Loucy (cell line): ENCODE data around the gene NFIX.

Experiments
- CTCF ChIP-seq: fragments of 200-600 bp; sonication (generic); conservative IDR thresholded peaks from 2 replicates; pipeline ENCODE4 v1.5.1; 2014; ENCODE audit warnings: mild to moderate bottlenecking, antibody characterized with exemption, low read length
- EZH2phosphoT487 ChIP-seq: fragments of 200-600 bp; IDR thresholded peaks from 2 replicates; pipeline ENCODE4 v1.6.1; 2018; ENCODE audit warnings: antibody characterized with exemption, mild to moderate bottlenecking, moderate library complexity, borderline replicate concordance

- no peak for TF ChIP-seq CTCF
- no peak for TF ChIP-seq EZH2phosphoT487
Measured at GRCh38 chr19:13022111-13022858, 27.0 kb downstream of the NFIX start.
